H9 (cell line): Measurements from ENCODE around the gene KRT85. TPM values are rescaled to one million over a fixed set of nuclear protein-coding genes. Genes with fewer than 3 reads are reported as not detected.
A peak's percentile ranks its signal among the peaks of the same experiment; 100 is the strongest.

Source experiments
- DNase-seq: peaks from one replicate; pipeline ENCODE4 v3.0.0-alpha.2; 2017
- H2AFZ ChIP-seq: one replicate; pipeline ENCODE4 v1.6.1; 2013; ENCODE audit warnings: mild to moderate bottlenecking, low read length, control low read depth, moderate library complexity
- H2AK5ac ChIP-seq: 2 replicates; pipeline ENCODE4 v1.6.1; 2013; ENCODE audit warnings: low read length, control low read depth, mixed read lengths; ENCODE audit not compliant: insufficient read length
- H2BK120ac ChIP-seq: one replicate; pipeline ENCODE4 v1.6.1; 2013; ENCODE audit warnings: low read depth, mild to moderate bottlenecking, low read length, control low read depth, inconsistent platforms; ENCODE audit not compliant: poor library complexity, severe bottlenecking
- H2BK12ac ChIP-seq: 2 replicates; pipeline ENCODE4 v1.6.1; 2013; ENCODE audit warnings: low read length, control low read depth, mixed read lengths, low read depth; ENCODE audit not compliant: insufficient read length
- H2BK15ac ChIP-seq: 2 replicates; pipeline ENCODE4 v1.6.1; 2013; ENCODE audit warnings: low read depth, low read length, control low read depth
- H2BK20ac ChIP-seq: one replicate; pipeline ENCODE4 v1.6.1; 2013; ENCODE audit warnings: low read depth, mild to moderate bottlenecking, low read length, control low read depth, inconsistent platforms; ENCODE audit not compliant: poor library complexity, severe bottlenecking
- H2BK5ac ChIP-seq: 2 replicates; pipeline ENCODE4 v1.6.1; 2013; ENCODE audit warnings: low read length, control low read depth, mixed read lengths; ENCODE audit not compliant: insufficient read length
- H3K14ac ChIP-seq: 2 replicates; pipeline ENCODE4 v1.6.1; 2013; ENCODE audit warnings: low read length, control low read depth; ENCODE audit not compliant: insufficient read depth
- H3K18ac ChIP-seq: 2 replicates; pipeline ENCODE4 v1.6.1; 2013; ENCODE audit warnings: low read depth, mild to moderate bottlenecking, mixed read lengths, low read length, control low read depth; ENCODE audit not compliant: insufficient read length
- H3K23ac ChIP-seq: 2 replicates; pipeline ENCODE4 v1.6.1; 2013; ENCODE audit warnings: low read length, control low read depth, mixed read lengths, low read depth; ENCODE audit not compliant: insufficient read length
- H3K23me2 ChIP-seq: 2 replicates; pipeline ENCODE4 v1.6.1; 2013; ENCODE audit warnings: low read depth, mild to moderate bottlenecking, mixed read lengths, low read length, control low read depth; ENCODE audit not compliant: insufficient read length, poor library complexity, severe bottlenecking
- H3K27ac ChIP-seq: 2 replicates; pipeline ENCODE4 v1.5.1; 2013; ENCODE audit warnings: low read length, control low read depth, mixed read lengths, low read depth; ENCODE audit not compliant: insufficient read length
- H3K27me3 ChIP-seq: 2 replicates; pipeline ENCODE4 v1.6.1; 2013; ENCODE audit warnings: low read length, control low read depth, inconsistent platforms; ENCODE audit not compliant: insufficient read depth
- H3K4ac ChIP-seq: 2 replicates; pipeline ENCODE4 v1.6.1; 2013; ENCODE audit warnings: low read depth, mild to moderate bottlenecking, control low read depth, inconsistent platforms, low read length, moderate library complexity
- H3K4me1 ChIP-seq: 2 replicates; pipeline ENCODE4 v1.6.1; 2013; ENCODE audit warnings: low read length, control low read depth, inconsistent platforms; ENCODE audit not compliant: insufficient read depth
- H3K4me2 ChIP-seq: 2 replicates; pipeline ENCODE4 v1.6.1; 2013; ENCODE audit warnings: low read length, control low read depth, mixed read lengths; ENCODE audit not compliant: insufficient read length, insufficient read depth
- H3K56ac ChIP-seq: 2 replicates; pipeline ENCODE4 v1.6.1; 2013; ENCODE audit warnings: low read depth, mild to moderate bottlenecking, mixed read lengths, low read length, control low read depth; ENCODE audit not compliant: insufficient read length
- H3K79me1 ChIP-seq: 2 replicates; pipeline ENCODE4 v1.6.1; 2013; ENCODE audit warnings: low read depth, mild to moderate bottlenecking, moderate library complexity, low read length, control low read depth, inconsistent platforms; ENCODE audit not compliant: insufficient read depth, poor library complexity, severe bottlenecking
- H3K79me2 ChIP-seq: 2 replicates; pipeline ENCODE4 v1.6.1; 2013; ENCODE audit warnings: low read length, control low read depth, inconsistent platforms; ENCODE audit not compliant: insufficient read depth
- H3K9ac ChIP-seq: 2 replicates; pipeline ENCODE4 v1.6.1; 2013; ENCODE audit warnings: low read length, control low read depth, mixed read lengths; ENCODE audit not compliant: insufficient read length; ENCODE audit errors: extremely low read depth
- H3K9me3 ChIP-seq: one replicate; pipeline ENCODE4 v1.6.1; 2013; ENCODE audit warnings: low read depth, low read length, inconsistent platforms; ENCODE audit not compliant: control insufficient read depth
- H3T11ph ChIP-seq: one replicate; pipeline ENCODE4 v1.6.1; 2013; ENCODE audit warnings: mild to moderate bottlenecking, low read length, control low read depth, inconsistent platforms
- H4K20me1 ChIP-seq: one replicate; pipeline ENCODE4 v1.6.1; 2013; ENCODE audit not compliant: control insufficient read depth, insufficient read length, insufficient read depth
- H4K5ac ChIP-seq: 2 replicates; pipeline ENCODE4 v1.6.1; 2013; ENCODE audit warnings: low read depth, mild to moderate bottlenecking, mixed read lengths, low read length, control low read depth; ENCODE audit not compliant: insufficient read length
- H4K8ac ChIP-seq: replicated peaks from 2 replicates; pipeline ENCODE4 v1.6.1; 2013; ENCODE audit warnings: low read length, control low read depth, mixed read lengths, low read depth; ENCODE audit not compliant: insufficient read length
- H4K91ac ChIP-seq: 2 replicates; pipeline ENCODE4 v1.6.1; 2013; ENCODE audit warnings: low read depth, mild to moderate bottlenecking, moderate library complexity, mixed read lengths, low read length, control low read depth; ENCODE audit not compliant: insufficient read length
- H3K27ac Mint-ChIP-seq, 3 experiments: 2 replicates in 2 of 3; 3 replicates in 1 of 3; pipeline ENCODE4 v1.8.0; 2020 to 2021; ENCODE audit warnings: mixed read lengths in 3 of 3, mild to moderate bottlenecking in 1 of 3, moderate library complexity in 1 of 3
- H3K27me3 Mint-ChIP-seq: 2 replicates; pipeline ENCODE4 v1.8.0; 2021; ENCODE audit warnings: low read depth, mild to moderate bottlenecking, moderate library complexity, mixed read lengths
- H3K36me3 Mint-ChIP-seq, 3 experiments: 2 replicates in 2 of 3; 3 replicates in 1 of 3; pipeline ENCODE4 v1.8.0; 2020 to 2021; ENCODE audit warnings: low read depth in 3 of 3, mixed read lengths in 3 of 3; ENCODE audit not compliant: insufficient read depth in 1 of 3
- H3K4me1 Mint-ChIP-seq, 2 experiments: 2 replicates each; pipeline ENCODE4 v1.8.0; 2020; ENCODE audit warnings: mixed read lengths in 2 of 2
- H3K4me3 Mint-ChIP-seq, 2 experiments: 2 replicates in 1 of 2; 3 replicates in 1 of 2; pipeline ENCODE4 v1.8.0; 2020 to 2021; ENCODE audit warnings: mild to moderate bottlenecking in 2 of 2, mixed read lengths in 2 of 2, moderate library complexity in 1 of 2
- H3K9me3 Mint-ChIP-seq, 2 experiments: 2 replicates in 1 of 2; 3 replicates in 1 of 2; pipeline ENCODE4 v1.8.0; 2020; ENCODE audit warnings: mild to moderate bottlenecking in 2 of 2, mixed read lengths in 2 of 2, moderate library complexity in 1 of 2
- WGBS: extraction: QIAGEN DNeasy Blood & Tissue Kit; methylation state at CpG from one replicate; pipeline ENCODE4 v1.1.7; 2013; ENCODE audit warnings: missing lambda C conversion rate, low lambda C conversion rate, mixed read lengths; ENCODE audit not compliant: insufficient read length; ENCODE audit errors: extremely low coverage; 5-methylcytosine and 5-hydroxymethylcytosine counted together
- total RNA-seq: library from RNA; stranded (reverse); gene quantifications from 2 replicates; pipeline ENCODE4 v1.2.1, GENCODE V29; 2021
- TF ChIP-seq, protein P1 (sequence below): fragments of 200-600 bp; sonication (generic); conservative IDR thresholded peaks from 3 replicates; pipeline ENCODE4 v1.8.0; 2021; ENCODE audit warnings: antibody characterized with exemption, mild to moderate bottlenecking

The KRT85 gene
- total RNA-seq, 1 experiment from 2014 or later: not detected

DNA sequence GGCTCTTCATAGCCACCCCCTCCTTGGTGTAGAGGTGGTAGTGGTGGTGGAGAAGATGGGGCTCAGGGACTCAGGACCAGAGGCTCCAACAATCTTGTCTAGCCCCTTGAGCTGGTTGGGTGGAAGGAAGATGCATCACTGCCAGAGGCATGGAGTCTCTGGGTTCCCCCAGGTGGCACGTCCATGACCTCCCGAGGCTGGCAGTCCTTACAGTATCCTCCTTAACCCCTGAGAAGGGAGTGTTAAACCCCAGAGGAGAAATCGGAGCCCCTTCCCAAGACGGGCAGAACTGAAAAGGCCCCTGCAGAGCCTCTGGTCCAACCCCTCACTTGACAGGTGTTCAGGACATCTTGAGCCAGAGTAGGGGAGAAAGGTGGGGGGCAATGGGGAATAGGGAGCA, 55.2 kb downstream of the KRT85 start:
- Mint-ChIP-seq H3K9me3 (no peaks in the 10 kb centered on the region), H3K27ac (no peak overlapping the region), H3K4me3 (no peak overlapping the region), H3K27me3 (peaks cover 66% of the 10 kb centered on the region), H3K4me1 (peaks cover 5 to 6% of the 10 kb centered on the region in 2 experiments), H3K36me3 (no peaks in the 10 kb centered on the region)
- H4K20me1 ChIP-seq: no peaks in the 10 kb centered on the region
- H3K23ac ChIP-seq: no peak overlapping the region
- H3K23me2 ChIP-seq: peaks cover 9% of the 10 kb centered on the region
- H2AFZ ChIP-seq: no peak overlapping the region
- no peaks in the 10 kb centered on the region for H3K79me1 ChIP-seq
- H3K18ac ChIP-seq: no peak overlapping the region
- H4K91ac ChIP-seq: no peak overlapping the region
- no peak overlapping the region for H2BK120ac ChIP-seq
- no peak overlapping the region for H3K4me2 ChIP-seq
- H3K56ac ChIP-seq: no peak overlapping the region
- H2BK15ac ChIP-seq: no peak overlapping the region
- H3K9ac ChIP-seq: no peak overlapping the region
- H3K4ac ChIP-seq: no peak overlapping the region
- H2BK5ac ChIP-seq: no peak overlapping the region
- no peaks in the 10 kb centered on the region for H3K4me1 ChIP-seq
- TF ChIP-seq, protein P1, sequence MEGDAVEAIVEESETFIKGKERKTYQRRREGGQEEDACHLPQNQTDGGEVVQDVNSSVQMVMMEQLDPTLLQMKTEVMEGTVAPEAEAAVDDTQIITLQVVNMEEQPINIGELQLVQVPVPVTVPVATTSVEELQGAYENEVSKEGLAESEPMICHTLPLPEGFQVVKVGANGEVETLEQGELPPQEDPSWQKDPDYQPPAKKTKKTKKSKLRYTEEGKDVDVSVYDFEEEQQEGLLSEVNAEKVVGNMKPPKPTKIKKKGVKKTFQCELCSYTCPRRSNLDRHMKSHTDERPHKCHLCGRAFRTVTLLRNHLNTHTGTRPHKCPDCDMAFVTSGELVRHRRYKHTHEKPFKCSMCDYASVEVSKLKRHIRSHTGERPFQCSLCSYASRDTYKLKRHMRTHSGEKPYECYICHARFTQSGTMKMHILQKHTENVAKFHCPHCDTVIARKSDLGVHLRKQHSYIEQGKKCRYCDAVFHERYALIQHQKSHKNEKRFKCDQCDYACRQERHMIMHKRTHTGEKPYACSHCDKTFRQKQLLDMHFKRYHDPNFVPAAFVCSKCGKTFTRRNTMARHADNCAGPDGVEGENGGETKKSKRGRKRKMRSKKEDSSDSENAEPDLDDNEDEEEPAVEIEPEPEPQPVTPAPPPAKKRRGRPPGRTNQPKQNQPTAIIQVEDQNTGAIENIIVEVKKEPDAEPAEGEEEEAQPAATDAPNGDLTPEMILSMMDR: no peak
- no peak overlapping the region for H4K5ac ChIP-seq
- H3T11ph ChIP-seq: no peak overlapping the region
- no peaks in the 10 kb centered on the region for H3K79me2 ChIP-seq
- H3K27me3 ChIP-seq: peaks cover 10% of the 10 kb centered on the region; the same call in 1 of the 2 replicates
- no peaks in the 10 kb centered on the region for H3K9me3 ChIP-seq
- peak; percentile 16 for DNase-seq
- no peak overlapping the region for H3K14ac ChIP-seq
- no peak overlapping the region for H2AK5ac ChIP-seq
- H2BK20ac ChIP-seq: no peak overlapping the region
- H3K27ac ChIP-seq: no peak overlapping the region
- H4K8ac ChIP-seq: no peak overlapping the region
- no CpG with 5 or more reads among the region's 4 CpGs for WGBS
- no peak overlapping the region for H2BK12ac ChIP-seq
